NCI-H128 (cell line): ENCODE measurements around the gene PDE4B.
A peak's percentile ranks its signal among the peaks of the same experiment; 100 is the strongest.
"Not testable (repeated sequence)": the region's sequence is repeated elsewhere in the genome, so short reads cannot be mapped to it uniquely, and the experiment has no call there.

Source experiments
- DNase-seq: peaks from one replicate; lab custom pipeline; 2025; ENCODE audit not compliant: unreplicated experiment; lab: John Stamatoyannopoulos, UW

PDE4B gene

GRCh38 chr1:65949230-65949626, 156.5 kb downstream of the PDE4B start:
- DNase-seq = no peak

- DNase-seq = no peak
Observed at GRCh38 chr1:65949933-65950332, 157.2 kb downstream of the PDE4B start.

- DNase-seq = no peak
Observed at GRCh38 chr1:65952696-65953095, 160.0 kb downstream of the PDE4B start.

DNA sequence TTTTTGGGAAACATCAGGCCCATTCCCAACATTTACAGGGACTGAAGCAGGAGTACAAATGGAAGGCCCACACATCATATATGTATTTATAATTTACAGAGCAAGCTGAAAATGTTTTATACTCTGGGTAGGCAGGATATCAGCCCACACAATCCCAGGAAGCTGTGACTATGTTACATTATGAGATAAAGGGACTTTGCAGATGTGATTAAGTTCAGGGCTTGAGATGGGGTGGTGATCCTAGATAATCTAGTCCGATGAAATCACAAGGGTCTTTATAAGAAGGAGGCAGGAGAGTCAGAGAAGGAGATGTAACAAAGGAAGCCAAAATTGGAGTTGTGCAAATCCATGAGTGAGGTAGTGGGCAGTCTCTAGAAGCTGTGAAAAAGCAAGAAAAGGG, 160.5 kb downstream of the PDE4B start:
- DNase-seq = no peak

GRCh38 chr1:65955071-65955470, 162.4 kb downstream of the PDE4B start:
- DNase-seq = no peak

- DNase-seq = no peak
Observed at GRCh38 chr1:65955503-65955902, 162.8 kb downstream of the PDE4B start.

- DNase-seq = peak; percentile 3
Observed at GRCh38 chr1:65958561-65959350, 166.1 kb downstream of the PDE4B start.

- DNase-seq = no peak
Observed at GRCh38 chr1:65959896-65960567, 167.3 kb downstream of the PDE4B start.

- no peak for DNase-seq
Observed at GRCh38 chr1:65963156-65963888, 170.6 kb downstream of the PDE4B start.

DNA sequence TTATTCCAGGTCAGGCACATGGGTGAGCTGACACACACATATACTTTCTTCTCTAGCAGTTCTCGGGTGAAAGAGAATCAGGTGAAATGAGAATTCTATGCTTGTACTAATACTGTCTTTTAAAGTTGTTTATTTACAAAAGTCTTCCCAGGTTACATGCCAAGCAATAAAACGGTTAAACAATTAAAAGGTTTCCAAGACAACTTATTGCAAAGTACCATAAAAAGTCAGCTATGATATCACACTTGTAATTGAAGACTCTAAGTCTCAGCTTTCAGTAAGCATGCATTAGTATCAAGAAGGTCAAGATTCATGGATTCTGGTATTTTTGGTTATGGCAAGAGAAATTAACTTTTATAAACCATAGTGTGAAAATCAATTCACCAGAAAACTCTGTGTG, 171.4 kb downstream of the PDE4B start:
- no peak for DNase-seq

- DNase-seq = no peak
Observed at GRCh38 chr1:65965112-65965996, 172.7 kb downstream of the PDE4B start.

DNA sequence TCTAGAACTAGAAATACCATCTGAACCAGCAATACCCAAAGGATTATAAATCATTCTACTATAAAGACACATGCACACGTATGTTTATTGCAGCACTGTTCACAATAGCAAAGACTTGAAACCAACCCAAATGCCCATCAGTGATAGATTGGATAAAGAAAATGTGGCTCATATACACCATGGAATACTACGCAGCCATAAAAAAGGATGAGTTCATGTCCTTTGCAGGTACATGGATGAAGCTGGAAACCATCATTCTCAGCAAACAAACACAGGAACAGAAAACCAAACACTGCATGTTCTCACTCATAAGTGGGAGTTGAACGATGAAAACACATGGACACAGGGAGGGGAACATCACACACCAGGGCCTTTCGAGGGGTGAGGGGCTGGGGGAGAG, 174.8 kb downstream of the PDE4B start:
- not testable (repeated sequence) for DNase-seq

- no peak for DNase-seq
Observed at GRCh38 chr1:65971547-65971946, 178.9 kb downstream of the PDE4B start.

DNA sequence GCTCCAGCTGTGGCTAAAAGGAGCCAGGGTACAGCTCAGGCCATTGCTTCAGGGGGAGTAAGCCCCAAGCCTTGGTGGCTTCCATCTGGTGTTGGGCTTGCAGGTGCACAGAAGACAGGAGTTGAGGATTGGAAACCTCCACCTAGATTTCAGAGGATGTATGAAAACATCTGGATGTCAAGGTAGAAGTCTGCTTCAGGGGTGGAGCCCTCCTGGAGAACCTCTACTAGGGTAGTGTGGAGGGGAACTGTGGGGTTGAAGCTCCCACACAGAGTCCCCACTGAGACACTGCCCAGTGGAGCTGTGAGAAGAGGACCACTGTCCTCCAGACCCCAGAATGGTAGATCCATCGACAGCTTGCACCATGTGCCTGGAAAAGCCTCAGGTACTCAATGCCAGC, 183.0 kb downstream of the PDE4B start:
- DNase-seq = no peak

DNA sequence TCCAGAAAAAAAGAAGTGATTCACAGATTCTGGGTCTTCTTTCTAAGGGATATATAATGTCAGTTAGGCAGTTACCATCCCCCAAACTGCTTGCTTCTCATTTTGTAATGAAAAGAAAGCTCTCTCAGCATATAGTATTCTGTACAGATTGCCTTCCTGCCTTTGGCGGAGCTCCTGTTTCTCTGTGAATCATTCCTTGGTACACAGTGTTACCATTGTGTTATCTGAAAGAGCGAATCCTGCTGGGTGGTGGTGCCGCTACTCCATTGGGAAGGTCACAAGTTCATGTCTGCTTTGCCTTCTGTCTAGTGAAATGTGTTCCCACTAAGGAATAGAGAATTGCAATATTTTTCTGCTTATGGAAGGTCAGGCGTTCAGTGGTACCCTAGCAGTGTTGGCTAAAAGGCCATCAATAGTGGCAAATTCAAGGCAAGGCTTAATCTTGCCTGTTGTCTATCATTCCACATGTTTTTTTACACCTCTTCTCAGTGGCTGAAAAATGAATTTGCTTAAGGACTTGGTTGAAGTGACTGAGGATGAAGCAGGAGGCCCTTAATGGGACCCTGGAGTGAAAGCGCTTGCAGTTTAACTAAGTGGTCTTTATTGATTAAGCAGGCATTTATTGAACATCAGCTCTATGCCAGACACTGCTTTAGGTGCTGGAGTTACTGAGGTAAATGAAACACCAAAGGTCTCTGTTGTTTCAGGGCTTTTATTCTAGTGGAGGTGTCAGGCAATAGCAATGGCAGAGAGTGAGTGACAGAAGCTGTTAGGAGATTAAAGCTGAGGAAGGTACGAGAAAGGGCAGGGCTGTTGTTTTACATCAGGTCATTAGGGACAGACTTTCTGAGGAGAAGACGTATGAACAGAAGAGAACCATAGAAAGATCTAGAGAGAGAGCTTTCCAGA, 186.7 kb downstream of the PDE4B start:
- DNase-seq = no peak

GRCh38 chr1:65980237-65980636, 187.5 kb downstream of the PDE4B start:
- no peak for DNase-seq

GRCh38 chr1:65983500-65983899, 190.8 kb downstream of the PDE4B start:
- no peak for DNase-seq

- DNase-seq = no peak
Observed at GRCh38 chr1:65985393-65986066, 192.8 kb downstream of the PDE4B start.

- no peak for DNase-seq
Observed at GRCh38 chr1:65986146-65986545, 193.5 kb downstream of the PDE4B start.
